IPS-20b (cell line): ENCODE data around the gene TLK1.
"Not testable (repeated sequence)": the region's sequence is repeated elsewhere in the genome, so short reads cannot be mapped to it uniquely, and the experiment has no call there.

Experiments used
- H3K27ac ChIP-seq: one replicate; pipeline ENCODE4 v1.5.1; 2013; ENCODE audit warnings: low read length
- H3K27me3 ChIP-seq: 2 replicates; pipeline ENCODE4 v1.6.1; 2013; ENCODE audit warnings: mild to moderate bottlenecking, low read length, inconsistent platforms; ENCODE audit not compliant: insufficient read depth
- H3K36me3 ChIP-seq: 2 replicates; pipeline ENCODE4 v1.6.1; 2013; ENCODE audit warnings: low read depth, mild to moderate bottlenecking, inconsistent platforms, low read length, moderate library complexity; ENCODE audit not compliant: insufficient read depth
- H3K4me1 ChIP-seq: 2 replicates; pipeline ENCODE4 v1.6.1; 2013; ENCODE audit warnings: mild to moderate bottlenecking, control low read depth, inconsistent platforms, low read length, moderate library complexity; ENCODE audit not compliant: insufficient read depth
- H3K4me3 ChIP-seq: 2 replicates; pipeline ENCODE4 v1.5.1; 2013; ENCODE audit warnings: mild to moderate bottlenecking, low read length, inconsistent platforms
- H3K9ac ChIP-seq: 2 replicates; pipeline ENCODE4 v1.6.1; 2013; ENCODE audit warnings: low read depth, mild to moderate bottlenecking, inconsistent platforms, low read length, moderate library complexity
- H3K9me3 ChIP-seq: 2 replicates; pipeline ENCODE4 v1.6.1; 2013; ENCODE audit warnings: mild to moderate bottlenecking, low read depth, low read length, inconsistent platforms; ENCODE audit not compliant: insufficient read depth

TLK1 gene

GRCh38 chr2:171095014-171095582 lies 65.6 kb downstream of the TLK1 start:
- no peaks in the 10 kb centered on the region for H3K27me3 ChIP-seq
- peaks cover 14% of the 10 kb centered on the region; the same call in 1 of the 2 replicates for H3K36me3 ChIP-seq
- no peak overlapping the region for H3K9ac ChIP-seq
- H3K9me3 ChIP-seq, result no peaks in the 10 kb centered on the region
- H3K27ac ChIP-seq, result no peak overlapping the region
- H3K4me3 ChIP-seq, result no peak overlapping the region
- peaks cover 6% of the 10 kb centered on the region for H3K4me1 ChIP-seq

- peaks cover 11% of the 10 kb centered on the region for H3K4me1 ChIP-seq
- H3K27me3 ChIP-seq, result not testable (repeated sequence)
These were observed 69.2 kb downstream of the TLK1 start for GRCh38 chr2:171091517-171091916.

GRCh38 chr2:171089489-171089888 lies 71.2 kb downstream of the TLK1 start:
- Histone ChIP-seq H3K27ac (no peak overlapping the region), H3K36me3 (0 out of 2 replicates have a peak, but pooled peaks cover 12% of the 10 kb centered on the region), H3K9me3 (no peaks in the 10 kb centered on the region)

More at GRCh38 chr2:171091517-171091916, 69.2 kb downstream of the TLK1 start:
- H3K27ac ChIP-seq, H3K9ac ChIP-seq, H3K9me3 ChIP-seq, H3K4me3 ChIP-seq: not testable (repeated sequence)
- 0 out of 2 replicates have a peak, but pooled peaks cover 12% of the 10 kb centered on the region for H3K36me3 ChIP-seq

GRCh38 chr2:171088057-171088834 lies 72.4 kb downstream of the TLK1 start:
- Histone ChIP-seq H3K9me3 (no peaks in the 10 kb centered on the region), H3K4me3 (no peak overlapping the region), H3K4me1 (peaks cover 8% of the 10 kb centered on the region; the same call in 1 of the 2 replicates), H3K27ac (no peak overlapping the region), H3K9ac (no peak overlapping the region), H3K36me3 (0 out of 2 replicates have a peak, but pooled peaks cover 12% of the 10 kb centered on the region), H3K27me3 (no peaks in the 10 kb centered on the region)

More at GRCh38 chr2:171089489-171089888, 71.2 kb downstream of the TLK1 start:
- H3K4me1 ChIP-seq, result peaks cover 11% of the 10 kb centered on the region
- no peak overlapping the region for H3K9ac ChIP-seq
- H3K27me3 ChIP-seq, result no peaks in the 10 kb centered on the region
- H3K4me3 ChIP-seq, result no peak overlapping the region

GRCh38 chr2:171087547-171087946 lies 73.1 kb downstream of the TLK1 start:
- Histone ChIP-seq H3K9ac (no peak overlapping the region), H3K36me3 (0 out of 2 replicates have a peak, but pooled peaks cover 12% of the 10 kb centered on the region), H3K4me1 (peaks cover 8% of the 10 kb centered on the region; the same call in 1 of the 2 replicates)

GRCh38 chr2:171086352-171087290 lies 74.1 kb downstream of the TLK1 start:
- H3K4me1 ChIP-seq, result peaks cover 8% of the 10 kb centered on the region; the same call in 1 of the 2 replicates
- no peak overlapping the region for H3K9ac ChIP-seq
- no peak overlapping the region for H3K27ac ChIP-seq
- no peaks in the 10 kb centered on the region for H3K27me3 ChIP-seq
- H3K4me3 ChIP-seq, result no peak overlapping the region
- H3K36me3 ChIP-seq, result peaks cover 10% of the 10 kb centered on the region; the same call in 1 of the 2 replicates
- no peaks in the 10 kb centered on the region for H3K9me3 ChIP-seq

More at GRCh38 chr2:171087547-171087946, 73.1 kb downstream of the TLK1 start:
- no peaks in the 10 kb centered on the region for H3K9me3 ChIP-seq
- H3K27ac ChIP-seq, result no peak overlapping the region
- no peaks in the 10 kb centered on the region for H3K27me3 ChIP-seq
- H3K4me3 ChIP-seq, result no peak overlapping the region

GRCh38 chr2:171084128-171084527 lies 76.6 kb downstream of the TLK1 start:
- no peak overlapping the region for H3K9ac ChIP-seq

GRCh38 chr2:171083451-171083850 lies 77.2 kb downstream of the TLK1 start:
- no peak overlapping the region for H3K27ac ChIP-seq
- H3K9me3 ChIP-seq, result no peaks in the 10 kb centered on the region
- no peak overlapping the region for H3K4me3 ChIP-seq
- H3K9ac ChIP-seq, result no peak overlapping the region
- peaks cover 8% of the 10 kb centered on the region; the same call in 1 of the 2 replicates for H3K4me1 ChIP-seq
- no peaks in the 10 kb centered on the region for H3K27me3 ChIP-seq
- H3K36me3 ChIP-seq, result peaks cover 21% of the 10 kb centered on the region; the same call in 1 of the 2 replicates

More at GRCh38 chr2:171084128-171084527, 76.6 kb downstream of the TLK1 start:
- Histone ChIP-seq H3K4me1 (peaks cover 8% of the 10 kb centered on the region; the same call in 1 of the 2 replicates), H3K4me3 (no peak overlapping the region), H3K27ac (no peak overlapping the region), H3K36me3 (peaks cover 14% of the 10 kb centered on the region; the same call in 1 of the 2 replicates), H3K9me3 (no peaks in the 10 kb centered on the region), H3K27me3 (no peaks in the 10 kb centered on the region)

GRCh38 chr2:171081649-171082111 lies 79.0 kb downstream of the TLK1 start:
- no peaks in the 10 kb centered on the region for H3K9me3 ChIP-seq
- H3K4me1 ChIP-seq, result peaks cover 3% of the 10 kb centered on the region; the same call in 1 of the 2 replicates
- no peaks in the 10 kb centered on the region for H3K27me3 ChIP-seq
- H3K4me3 ChIP-seq, result no peak overlapping the region
- peaks cover 25% of the 10 kb centered on the region for H3K36me3 ChIP-seq
- no peak overlapping the region for H3K9ac ChIP-seq
- H3K27ac ChIP-seq, result no peak overlapping the region

GRCh38 chr2:171080607-171081006 lies 80.1 kb downstream of the TLK1 start:
- no peaks in the 10 kb centered on the region for H3K9me3 ChIP-seq
- no peaks in the 10 kb centered on the region for H3K27me3 ChIP-seq
- peaks cover 25% of the 10 kb centered on the region for H3K36me3 ChIP-seq
- peaks cover 3% of the 10 kb centered on the region; the same call in 1 of the 2 replicates for H3K4me1 ChIP-seq
- H3K27ac ChIP-seq, result no peak overlapping the region
- H3K9ac ChIP-seq, result no peak overlapping the region
- H3K4me3 ChIP-seq, result no peak overlapping the region

GRCh38 chr2:171076422-171076821 lies 84.3 kb downstream of the TLK1 start:
- H3K9ac ChIP-seq, H3K4me3 ChIP-seq, H3K9me3 ChIP-seq, H3K4me1 ChIP-seq, H3K27ac ChIP-seq, H3K27me3 ChIP-seq: not testable (repeated sequence)
- H3K36me3 ChIP-seq, result peaks cover 21% of the 10 kb centered on the region
